K562 (cell line): ENCODE data around the gene DMXL1. TPM values are rescaled to one million over a fixed set of nuclear protein-coding genes. Genes with fewer than 3 reads are reported as not detected.

ENCODE experiments used
- ATAC-seq: fragments of 200-7000 bp; cut with Tn5 transposase; 3 replicates; pipeline ENCODE4 v1.9.1; 2020; ENCODE audit warnings: moderate library complexity
- BruUV-seq: library from RNA; stranded (reverse); fragments of 400-500 nt; replicated peaks from 2 replicates; lab custom pipeline; 2021; lab: Mats Ljungman, UMichigan
- CTCF ChIA-PET: fragments of 300-600 bp; formaldehyde crosslinking; extraction: SDS; loops from one replicate; lab custom pipeline; 2021; ENCODE audit warnings: low intra/inter-chr PET ratio; lab: Yijun Ruan, JAX
- POLR2A ChIA-PET: fragments of 300-600, 350-650 bp; sonication (Branson Sonifier 250); formaldehyde crosslinking; extraction: SDS; loops from one replicate; lab custom pipeline; 2021; ENCODE audit warnings: antibody characterized with exemption, inconsistent platforms; lab: Yijun Ruan, JAX
- DNase-seq, 4 experiments: peaks; one replicate each; pipeline versions ENCODE4 v3.0.0 to v3.0.0-alpha.2; 2011 to 2018; ENCODE audit warnings: low spot score in 3 of 4, mixed read lengths in 3 of 4; ENCODE audit errors: extremely low read depth in 1 of 4
- FAIRE-seq: peaks from 2 replicates; lab custom pipeline; 2011; peaks lifted over from hg19 to GRCh38; lab: Jason Lieb, UNC
- H2AFZ ChIP-seq: 2 replicates; pipeline ENCODE4 v1.6.0; 2011; ENCODE audit warnings: low read depth, low read length, control low read depth, inconsistent platforms
- H3K27ac ChIP-seq: fragments of 200-600 bp; 3 replicates; pipeline ENCODE4 v1.8.0; 2011; ENCODE audit warnings: low read depth, mild to moderate bottlenecking, control low read depth, inconsistent platforms, low read length, moderate library complexity, mixed read lengths; ENCODE audit errors: extremely low read depth
- H3K27me3 ChIP-seq, 2 experiments: fragments of 300-600 bp in 1 of 2; 2 replicates in 1 of 2; 3 replicates in 1 of 2; pipeline versions ENCODE4 v1.6.0 to v1.8.0; 2011; ENCODE audit warnings: inconsistent platforms in 2 of 2, low read length in 2 of 2, mild to moderate bottlenecking in 1 of 2, mixed read lengths in 1 of 2, moderate library complexity in 1 of 2; ENCODE audit not compliant: control insufficient read depth in 2 of 2, insufficient read depth in 2 of 2
- H3K36me3 ChIP-seq: fragments of 300-600 bp; 3 replicates; pipeline ENCODE4 v1.8.0; 2011; ENCODE audit warnings: mild to moderate bottlenecking, low read length, inconsistent platforms; ENCODE audit not compliant: control insufficient read depth, insufficient read depth
- H3K4me1 ChIP-seq, 2 experiments: fragments of 200-600 bp in 1 of 2; replicated peaks in 1 of 2; 2 replicates in 1 of 2; 3 replicates in 1 of 2; pipeline versions ENCODE4 v1.5.1 to v1.8.0; 2011; ENCODE audit warnings: inconsistent platforms in 2 of 2, low read length in 2 of 2, mild to moderate bottlenecking in 1 of 2, mixed read lengths in 1 of 2, moderate library complexity in 1 of 2; ENCODE audit not compliant: control insufficient read depth in 2 of 2, insufficient read depth in 2 of 2
- H3K4me2 ChIP-seq: 2 replicates; pipeline ENCODE4 v1.6.1; 2011; ENCODE audit warnings: low read length, control low read depth, inconsistent platforms, mixed read lengths; ENCODE audit not compliant: insufficient read depth
- H3K4me3 ChIP-seq: fragments of 200-600 bp; sonication (generic), shearing (Covaris generic); 2 replicates; pipeline ENCODE4 v1.5.1; 2016; ENCODE audit warnings: control low read depth, inconsistent platforms
- H3K79me2 ChIP-seq: fragments of 200-600 bp; 3 replicates; pipeline ENCODE4 v1.8.0; 2011; ENCODE audit warnings: low read length, inconsistent platforms; ENCODE audit not compliant: control insufficient read depth, insufficient read depth
- H3K9ac ChIP-seq, 2 experiments: 2 replicates each; pipeline versions ENCODE4 v1.6.0 to v1.6.1; 2011; ENCODE audit warnings: low read depth in 2 of 2, low read length in 2 of 2, control low read depth in 1 of 2, inconsistent platforms in 1 of 2, mild to moderate bottlenecking in 1 of 2, mixed read lengths in 1 of 2; ENCODE audit not compliant: insufficient read depth in 1 of 2
- H3K9me1 ChIP-seq: one replicate; pipeline ENCODE4 v1.6.0; 2011; ENCODE audit warnings: inconsistent platforms, mild to moderate bottlenecking, low read length, moderate library complexity; ENCODE audit not compliant: control insufficient read depth, insufficient read depth
- H3K9me3 ChIP-seq: replicated peaks from 2 replicates; pipeline ENCODE4 v1.5.1; 2011; ENCODE audit warnings: low read depth, low read length, inconsistent platforms; ENCODE audit not compliant: control insufficient read depth, insufficient read depth
- H4K20me1 ChIP-seq: replicated peaks from 2 replicates; pipeline ENCODE4 v1.6.1; 2011; ENCODE audit warnings: low read length, inconsistent platforms, mixed read lengths; ENCODE audit not compliant: control insufficient read depth, insufficient read depth
- CEBPB ChIP-seq: fragments of 450-650 bp; IDR thresholded peaks from 2 replicates; pipeline ENCODE4 v1.6.1; 2016; ENCODE audit warnings: missing genetic modification characterization, missing compliant biosample characterization
- DPF2 ChIP-seq: fragments of 450-650 bp; IDR thresholded peaks from 2 replicates; pipeline ENCODE4 v1.6.1; 2016
- ETV5 ChIP-seq: sonication (generic); formaldehyde crosslinking; IDR thresholded peaks from 2 replicates; pipeline ENCODE4 v1.4.0; 2020; ENCODE audit warnings: low read depth, mild to moderate bottlenecking, missing genetic modification reagents
- LARP7 ChIP-seq: fragments of 450-650 bp; IDR thresholded peaks from 2 replicates; pipeline ENCODE4 v1.6.1; 2016
- SMAD4 ChIP-seq: fragments of 250-450 bp; sonication (Bioruptor Pico); conservative IDR thresholded peaks from 2 replicates; pipeline ENCODE4 v1.8.0; 2021; ENCODE audit warnings: inconsistent platforms, mild to moderate bottlenecking, moderate library complexity
- SREBF2 ChIP-seq: sonication (generic); formaldehyde crosslinking; IDR thresholded peaks from 2 replicates; pipeline ENCODE4 v1.4.0; 2020; ENCODE audit warnings: mild to moderate bottlenecking, missing genetic modification reagents
- ZNF668 ChIP-seq: fragments of 250-450 bp; sonication (Bioruptor Pico); IDR thresholded peaks from 2 replicates; pipeline ENCODE4 v1.8.0; 2022; ENCODE audit warnings: mild to moderate bottlenecking, inconsistent platforms
- in situ Hi-C: fragments of 300-500 bp; cut with MboI; formaldehyde crosslinking; loops from 4 replicates; pipeline ENCODE4 v1.15.0; 2018; ENCODE audit warnings: inconsistent platforms, mixed read lengths
- intact Hi-C: fragments of 100-400 bp; cut with micrococcal nuclease; formaldehyde crosslinking; loops from 2 replicates; pipeline ENCODE4 v1.14.2; 2022
- polyA plus RNA-seq, 8 experiments: library from polyadenylated mRNA; depleted of rRNA in 4 of 8; stranded (reverse) in 5 of 8; unstranded in 3 of 8; fragments of >200 nt; fragmentation: Nextera tagmentation in 2 of 8; fragmentation: Illumina TruSeq in 1 of 8; extraction: Ambion mirVana in 2 of 8; extraction: Trizol in 1 of 8; gene quantifications; 2 replicates each; pipeline versions ENCODE4 v1.2.1 to v1.2.3, GENCODE V29; 2011 to 2014; ENCODE audit warnings: inconsistent platforms in 1 of 8, missing spikeins in 1 of 8
- total RNA-seq, 7 experiments: library from RNA; depleted of rRNA in 6 of 7; stranded (reverse); fragments of >200 nt in 6 of 7; fragmentation: Illumina TruSeq in 2 of 7; extraction: Trizol in 2 of 7; gene quantifications; 2 replicates each; pipeline versions ENCODE4 v1.2.1 to v1.2.3, GENCODE V29; 2011 to 2021; ENCODE audit warnings: low replicate concordance in 1 of 7
- TF ChIP-seq, protein P1 (sequence below): fragments of 450-650 bp; IDR thresholded peaks from 2 replicates; pipeline ENCODE4 v1.7.1; 2018; ENCODE audit warnings: mild to moderate bottlenecking, low read depth; ENCODE audit not compliant: partially characterized antibody
- TF ChIP-seq, protein P2 (sequence below), 2 experiments: IDR thresholded peaks; 2 replicates each; pipeline ENCODE4 v1.6.1; 2011; ENCODE audit warnings: borderline replicate concordance in 1 of 2, control low read depth in 1 of 2, low read depth in 1 of 2, low read length in 1 of 2, mild to moderate bottlenecking in 1 of 2, mixed read lengths in 1 of 2, moderate library complexity in 1 of 2; ENCODE audit not compliant: insufficient read depth in 1 of 2, insufficient read length in 1 of 2, poor library complexity in 1 of 2, severe bottlenecking in 1 of 2; ENCODE audit errors: extremely low read depth in 1 of 2
- TF ChIP-seq, protein P3 (sequence below): fragments of 450-650 bp; IDR thresholded peaks from 2 replicates; pipeline ENCODE4 v1.6.1; 2014; ENCODE audit warnings: low read depth, mild to moderate bottlenecking, moderate library complexity, borderline replicate concordance

Gene DMXL1
- total and polyA plus RNA-seq, 9 of the 15 experiments (the other 6 are each of a cell fraction or from before 2014, with no cell fraction given), result 8.3 to 40.3 (median 30.6) TPM

DNA sequence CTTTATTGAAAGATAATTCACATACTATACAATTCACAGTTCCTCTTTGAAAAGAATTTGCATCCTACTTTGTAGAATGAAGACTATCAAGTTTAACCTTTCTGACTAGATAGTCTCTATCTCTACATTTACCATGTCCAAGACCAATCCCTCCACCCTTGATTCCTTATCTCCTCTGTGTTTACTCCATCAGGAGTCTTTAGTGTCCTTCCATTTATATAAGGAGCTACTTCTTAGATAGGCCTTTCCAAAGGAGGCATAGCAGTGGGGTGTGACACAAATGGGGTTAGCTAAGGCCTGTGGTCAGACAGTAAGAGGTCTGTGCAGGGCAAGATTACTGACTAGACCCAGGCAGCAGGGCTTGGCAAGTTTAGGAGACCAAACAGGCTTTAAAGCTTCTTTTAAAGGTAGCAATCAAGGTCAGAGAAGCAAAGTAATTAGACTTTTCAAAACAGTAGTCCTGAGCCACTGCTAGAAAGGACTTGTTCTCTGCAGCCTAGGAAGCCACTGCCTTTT is 11.1 kb upstream of the DMXL1 start:
- no peak overlapping the region for H2AFZ ChIP-seq
- H4K20me1 ChIP-seq, result no peaks in the 10 kb centered on the region
- H3K9me1 ChIP-seq, result no peaks in the 10 kb centered on the region
- H3K36me3 ChIP-seq, result no peaks in the 10 kb centered on the region
- peak; percentile 92 for ATAC-seq
- POLR2A ChIA-PET, result interaction anchor here (0.5 to 2.2 kb wide), 6 partner anchors 11 to 17 kb away, joined by 3 to 12 read pairs (median 3); partner anchors contain the start of gene DMXL1
- peak; percentile 86 for FAIRE-seq
- H3K9ac ChIP-seq, result no peak overlapping the region
- no peaks in the 10 kb centered on the region for H3K79me2 ChIP-seq
- intact Hi-C loops, result no loop called here
- CTCF ChIA-PET, result no interaction called here
- peaks cover 4 to 27% of the 10 kb centered on the region in 2 experiments; a peak in 3 of 5 replicates for H3K4me1 ChIP-seq
- in situ Hi-C loops, result no loop called here
- DNase-seq, result peak; percentile 31 to 82 (median 54)
- H3K4me3 ChIP-seq, result no peak overlapping the region
- no TSS peak for BruUV-seq
- H3K27me3 ChIP-seq, result no peaks in the 10 kb centered on the region
- no peak overlapping the region for H3K4me2 ChIP-seq
- H3K9me3 ChIP-seq, result no peaks in the 10 kb centered on the region
- peak overlapping the region; percentile 3; the same call in 1 of the 3 replicates for H3K27ac ChIP-seq
- TF ChIP-seq CEBPB (tag) (no peak), SMAD4 (CRISPR knock-in tag) (peak; percentile 89), SREBF2 (CRISPR knock-in tag) (no peak), DPF2 (peak; percentile 80), ETV5 (CRISPR knock-in tag) (no peak), LARP7 (no peak), ZNF668 (CRISPR knock-in tag) (no peak)
- TF ChIP-seq, protein P1, sequence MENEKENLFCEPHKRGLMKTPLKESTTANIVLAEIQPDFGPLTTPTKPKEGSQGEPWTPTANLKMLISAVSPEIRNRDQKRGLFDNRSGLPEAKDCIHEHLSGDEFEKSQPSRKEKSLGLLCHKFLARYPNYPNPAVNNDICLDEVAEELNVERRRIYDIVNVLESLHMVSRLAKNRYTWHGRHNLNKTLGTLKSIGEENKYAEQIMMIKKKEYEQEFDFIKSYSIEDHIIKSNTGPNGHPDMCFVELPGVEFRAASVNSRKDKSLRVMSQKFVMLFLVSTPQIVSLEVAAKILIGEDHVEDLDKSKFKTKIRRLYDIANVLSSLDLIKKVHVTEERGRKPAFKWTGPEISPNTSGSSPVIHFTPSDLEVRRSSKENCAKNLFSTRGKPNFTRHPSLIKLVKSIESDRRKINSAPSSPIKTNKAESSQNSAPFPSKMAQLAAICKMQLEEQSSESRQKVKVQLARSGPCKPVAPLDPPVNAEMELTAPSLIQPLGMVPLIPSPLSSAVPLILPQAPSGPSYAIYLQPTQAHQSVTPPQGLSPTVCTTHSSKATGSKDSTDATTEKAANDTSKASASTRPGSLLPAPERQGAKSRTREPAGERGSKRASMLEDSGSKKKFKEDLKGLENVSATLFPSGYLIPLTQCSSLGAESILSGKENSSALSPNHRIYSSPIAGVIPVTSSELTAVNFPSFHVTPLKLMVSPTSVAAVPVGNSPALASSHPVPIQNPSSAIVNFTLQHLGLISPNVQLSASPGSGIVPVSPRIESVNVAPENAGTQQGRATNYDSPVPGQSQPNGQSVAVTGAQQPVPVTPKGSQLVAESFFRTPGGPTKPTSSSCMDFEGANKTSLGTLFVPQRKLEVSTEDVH, result no peak
- TF ChIP-seq, protein P2, sequence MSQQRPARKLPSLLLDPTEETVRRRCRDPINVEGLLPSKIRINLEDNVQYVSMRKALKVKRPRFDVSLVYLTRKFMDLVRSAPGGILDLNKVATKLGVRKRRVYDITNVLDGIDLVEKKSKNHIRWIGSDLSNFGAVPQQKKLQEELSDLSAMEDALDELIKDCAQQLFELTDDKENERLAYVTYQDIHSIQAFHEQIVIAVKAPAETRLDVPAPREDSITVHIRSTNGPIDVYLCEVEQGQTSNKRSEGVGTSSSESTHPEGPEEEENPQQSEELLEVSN (IDR thresholded peaks at IDR 0.05; ENCODE audit: borderline replicate concordance in 1 of 2, extremely low read depth in 1 of 2, insufficient read depth in 1 of 2, insufficient read length in 1 of 2, low read depth in 1 of 2, low read length in 1 of 2, poor library complexity in 1 of 2, severe bottlenecking in 1 of 2), result no peak
- TF ChIP-seq, protein P3, sequence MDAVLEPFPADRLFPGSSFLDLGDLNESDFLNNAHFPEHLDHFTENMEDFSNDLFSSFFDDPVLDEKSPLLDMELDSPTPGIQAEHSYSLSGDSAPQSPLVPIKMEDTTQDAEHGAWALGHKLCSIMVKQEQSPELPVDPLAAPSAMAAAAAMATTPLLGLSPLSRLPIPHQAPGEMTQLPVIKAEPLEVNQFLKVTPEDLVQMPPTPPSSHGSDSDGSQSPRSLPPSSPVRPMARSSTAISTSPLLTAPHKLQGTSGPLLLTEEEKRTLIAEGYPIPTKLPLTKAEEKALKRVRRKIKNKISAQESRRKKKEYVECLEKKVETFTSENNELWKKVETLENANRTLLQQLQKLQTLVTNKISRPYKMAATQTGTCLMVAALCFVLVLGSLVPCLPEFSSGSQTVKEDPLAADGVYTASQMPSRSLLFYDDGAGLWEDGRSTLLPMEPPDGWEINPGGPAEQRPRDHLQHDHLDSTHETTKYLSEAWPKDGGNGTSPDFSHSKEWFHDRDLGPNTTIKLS, result no peak
